ENCODE data around the gene RNF166. TPM values are rescaled to one million over a fixed set of nuclear protein-coding genes. Genes with fewer than 3 reads are reported as not detected.

Gene RNF166
- total and polyA plus RNA-seq, 4 donors = 6.5 to 9.1 (median 7.6) TPM

GRCh38 chr16:88732172-88732960 lies 26.2 kb upstream of the RNF166 start (continued):
- TF ChIP-seq NR2F2 (IDR thresholded peaks at IDR 0.05) (no peak), FOXA1 (IDR thresholded peaks at IDR 0.05) (no peak), ATF3 (IDR thresholded peaks at IDR 0.05) (no peak)

- Histone ChIP-seq H3K4me3 (ENCODE audit: low read depth in 1 of 3, low read length in 3 of 3) (no peak overlapping the region), H3K27me3 (ENCODE audit: control insufficient read depth in 4 of 4, insufficient read depth in 4 of 4, low read length in 3 of 4) (no peaks in the 10 kb centered on the region), H3K4me1 (ENCODE audit: control insufficient read depth in 4 of 4, insufficient read depth in 4 of 4, low read length in 3 of 4) (no peaks in the 10 kb centered on the region), H3K27ac (ENCODE audit: low read depth in 1 of 2, low read length in 2 of 2) (no peak overlapping the region), H3K9ac (ENCODE audit: low read depth in 1 of 2, low read length in 2 of 2) (no peak overlapping the region), H3K36me3 (ENCODE audit: control insufficient read depth in 4 of 4, insufficient read depth in 3 of 4, low read depth in 1 of 4, low read length in 3 of 4) (peaks cover 4 to 55% (median 19%) of the 10 kb centered on the region in 4 donors), H3K9me3 (ENCODE audit: control insufficient read depth in 4 of 4, low read length in 3 of 4) (no peaks in the 10 kb centered on the region)
- DNase-seq (ENCODE audit: low spot score) = no peak
- 53% methylated on average over 15 of the region's 15 CpGs for WGBS
- TF ChIP-seq ATF3 (IDR thresholded peaks at IDR 0.05) (no peak), RXRA (IDR thresholded peaks at IDR 0.05) (peak in 1 of 2 donors; percentile 69)
Measured at GRCh38 chr16:88731699-88732098, 25.5 kb upstream of the RNF166 start.

- H3K4me1 ChIP-seq (ENCODE audit: control insufficient read depth in 4 of 4, insufficient read depth in 4 of 4, low read length in 3 of 4) = no peaks in the 10 kb centered on the region
- TF ChIP-seq ZBTB33 (IDR thresholded peaks at IDR 0.05) (no peak), NR2F2 (IDR thresholded peaks at IDR 0.05) (no peak), GABPA (IDR thresholded peaks at IDR 0.05 in 1 of 2, conservative IDR thresholded peaks at IDR 0.05 in 1 of 2) (no peak), MAX (IDR thresholded peaks at IDR 0.05) (no peak), JUND (IDR thresholded peaks at IDR 0.05) (no peak), EGR1 (IDR thresholded peaks at IDR 0.05; ENCODE audit: low read depth in 2 of 2) (no peak), HNF4A (conservative IDR thresholded peaks at IDR 0.05) (no peak), TAF1 (conservative IDR thresholded peaks at IDR 0.05) (no peak), RXRA (IDR thresholded peaks at IDR 0.05) (no peak), FOXA1 (IDR thresholded peaks at IDR 0.05) (no peak), ATF3 (IDR thresholded peaks at IDR 0.05) (no peak), REST (IDR thresholded peaks at IDR 0.05) (no peak), RAD21 (IDR thresholded peaks at IDR 0.05) (no peak), SP1 (IDR thresholded peaks at IDR 0.05) (no peak), HNF4G (IDR thresholded peaks at IDR 0.05) (no peak)
- H3K36me3 ChIP-seq (ENCODE audit: control insufficient read depth in 4 of 4, insufficient read depth in 3 of 4, low read depth in 1 of 4, low read length in 3 of 4) = peaks cover 4 to 60% (median 21%) of the 10 kb centered on the region in 4 donors
- H3K9ac ChIP-seq (ENCODE audit: low read depth in 1 of 2, low read length in 2 of 2) = no peak overlapping the region
- WGBS = 93% methylated on average over 34 of the region's 34 CpGs
- H3K27ac ChIP-seq (ENCODE audit: low read depth in 1 of 2, low read length in 2 of 2) = no peak overlapping the region
- no peak for DNase-seq (ENCODE audit: low spot score)
- H3K9me3 ChIP-seq (ENCODE audit: control insufficient read depth in 4 of 4, low read length in 3 of 4) = no peaks in the 10 kb centered on the region
- H3K27me3 ChIP-seq (ENCODE audit: control insufficient read depth in 4 of 4, insufficient read depth in 4 of 4, low read length in 3 of 4) = no peaks in the 10 kb centered on the region
- no peak overlapping the region for H3K4me3 ChIP-seq (ENCODE audit: low read depth in 1 of 3, low read length in 3 of 3)
Measured at GRCh38 chr16:88730632-88731607, 24.7 kb upstream of the RNF166 start.
